ENCODE results near the gene REXO5.

- no peak for TF ChIP-seq POLR2AphosphoS5 (IDR thresholded peaks at IDR 0.05)
- TF ChIP-seq, protein P1, sequence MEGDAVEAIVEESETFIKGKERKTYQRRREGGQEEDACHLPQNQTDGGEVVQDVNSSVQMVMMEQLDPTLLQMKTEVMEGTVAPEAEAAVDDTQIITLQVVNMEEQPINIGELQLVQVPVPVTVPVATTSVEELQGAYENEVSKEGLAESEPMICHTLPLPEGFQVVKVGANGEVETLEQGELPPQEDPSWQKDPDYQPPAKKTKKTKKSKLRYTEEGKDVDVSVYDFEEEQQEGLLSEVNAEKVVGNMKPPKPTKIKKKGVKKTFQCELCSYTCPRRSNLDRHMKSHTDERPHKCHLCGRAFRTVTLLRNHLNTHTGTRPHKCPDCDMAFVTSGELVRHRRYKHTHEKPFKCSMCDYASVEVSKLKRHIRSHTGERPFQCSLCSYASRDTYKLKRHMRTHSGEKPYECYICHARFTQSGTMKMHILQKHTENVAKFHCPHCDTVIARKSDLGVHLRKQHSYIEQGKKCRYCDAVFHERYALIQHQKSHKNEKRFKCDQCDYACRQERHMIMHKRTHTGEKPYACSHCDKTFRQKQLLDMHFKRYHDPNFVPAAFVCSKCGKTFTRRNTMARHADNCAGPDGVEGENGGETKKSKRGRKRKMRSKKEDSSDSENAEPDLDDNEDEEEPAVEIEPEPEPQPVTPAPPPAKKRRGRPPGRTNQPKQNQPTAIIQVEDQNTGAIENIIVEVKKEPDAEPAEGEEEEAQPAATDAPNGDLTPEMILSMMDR (IDR thresholded peaks at IDR 0.05), result no peak
- TF ChIP-seq POLR2A (IDR thresholded peaks at IDR 0.05), result no peak
These were observed 67.8 kb downstream of the REXO5 start for GRCh38 chr16:20874088-20874581.

All from breast epithelium (tissue), 3 donors.